ENCODE data around the gene FKBP8.

Gene FKBP8

DNA sequence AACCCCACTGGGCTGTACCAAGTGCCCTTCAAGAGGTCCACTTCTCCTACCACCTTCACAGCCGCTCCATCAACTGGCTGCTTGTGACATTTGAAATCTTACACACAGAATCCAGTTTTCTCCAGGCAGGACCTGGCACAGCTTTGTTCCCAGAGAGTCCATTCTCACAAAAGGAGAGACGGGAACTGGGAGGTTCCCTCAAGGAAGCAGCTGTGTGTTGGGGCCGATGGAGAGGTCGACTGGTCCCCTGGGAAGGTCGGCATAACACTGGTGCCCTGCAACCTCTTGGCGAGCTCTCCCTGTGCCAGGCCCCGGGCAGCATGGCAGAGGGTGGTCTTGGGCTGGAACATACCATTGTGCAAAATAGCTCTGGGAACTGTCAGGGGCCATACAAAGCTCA lies 43.0 kb downstream of the FKBP8 start:
- Histone ChIP-seq H3K27ac (peak overlapping the region; percentile 98), H3K36me3 (peaks cover 4% of the 10 kb centered on the region), H3K9me3 (no peaks in the 10 kb centered on the region), H3K4me1 (ENCODE audit: control insufficient read depth in 1 of 2, insufficient read depth in 1 of 2, low read depth in 1 of 2, low read length in 1 of 2) (peaks cover 94 to 98% of the 10 kb centered on the region in 2 experiments), H3K27me3 (no peaks in the 10 kb centered on the region), H3K4me3 (ENCODE audit: low read depth in 1 of 2, low read length in 1 of 2) (no peak overlapping the region)
- TF ChIP-seq, protein P1, sequence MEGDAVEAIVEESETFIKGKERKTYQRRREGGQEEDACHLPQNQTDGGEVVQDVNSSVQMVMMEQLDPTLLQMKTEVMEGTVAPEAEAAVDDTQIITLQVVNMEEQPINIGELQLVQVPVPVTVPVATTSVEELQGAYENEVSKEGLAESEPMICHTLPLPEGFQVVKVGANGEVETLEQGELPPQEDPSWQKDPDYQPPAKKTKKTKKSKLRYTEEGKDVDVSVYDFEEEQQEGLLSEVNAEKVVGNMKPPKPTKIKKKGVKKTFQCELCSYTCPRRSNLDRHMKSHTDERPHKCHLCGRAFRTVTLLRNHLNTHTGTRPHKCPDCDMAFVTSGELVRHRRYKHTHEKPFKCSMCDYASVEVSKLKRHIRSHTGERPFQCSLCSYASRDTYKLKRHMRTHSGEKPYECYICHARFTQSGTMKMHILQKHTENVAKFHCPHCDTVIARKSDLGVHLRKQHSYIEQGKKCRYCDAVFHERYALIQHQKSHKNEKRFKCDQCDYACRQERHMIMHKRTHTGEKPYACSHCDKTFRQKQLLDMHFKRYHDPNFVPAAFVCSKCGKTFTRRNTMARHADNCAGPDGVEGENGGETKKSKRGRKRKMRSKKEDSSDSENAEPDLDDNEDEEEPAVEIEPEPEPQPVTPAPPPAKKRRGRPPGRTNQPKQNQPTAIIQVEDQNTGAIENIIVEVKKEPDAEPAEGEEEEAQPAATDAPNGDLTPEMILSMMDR (IDR thresholded peaks at IDR 0.05): no peak

DNA sequence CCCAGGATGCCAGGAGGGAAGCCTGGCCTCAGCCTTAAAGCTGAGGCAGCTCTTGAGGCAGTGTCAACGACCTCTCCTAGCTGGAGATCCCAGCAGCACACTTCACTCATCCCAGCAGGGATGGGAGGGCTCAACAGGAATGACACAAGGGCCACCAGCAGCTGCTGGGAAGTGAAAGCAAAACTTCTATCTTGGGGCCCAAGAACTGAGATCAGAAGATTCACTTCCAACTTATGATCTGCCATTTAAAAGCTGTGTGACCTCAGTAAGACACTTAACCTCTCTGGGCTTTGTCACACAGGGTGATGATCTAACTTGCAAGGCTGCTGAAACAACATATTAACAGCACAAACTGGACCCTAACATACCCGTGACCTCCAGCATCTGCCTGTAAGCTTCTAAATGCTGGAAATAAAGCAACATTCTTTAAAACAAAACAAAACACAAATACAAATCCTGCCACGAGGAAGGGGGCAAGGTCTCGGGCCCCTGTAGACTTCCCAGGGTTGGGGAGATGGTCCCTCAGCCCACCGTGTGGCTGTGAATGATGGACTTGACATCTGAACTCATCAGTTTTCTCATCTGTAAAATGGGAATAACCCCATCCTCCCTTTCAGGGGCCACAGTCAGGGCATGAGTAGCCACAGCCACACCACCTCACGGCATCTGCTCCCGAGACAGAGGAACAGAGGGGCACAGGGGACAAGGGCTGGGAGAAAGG lies 44.2 kb downstream of the FKBP8 start:
- no peaks in the 10 kb centered on the region for H3K27me3 ChIP-seq
- H3K4me1 ChIP-seq (ENCODE audit: control insufficient read depth in 1 of 2, insufficient read depth in 1 of 2, low read depth in 1 of 2, low read length in 1 of 2): peaks cover 94 to 98% of the 10 kb centered on the region in 2 experiments
- peak overlapping the region; percentile 98 for H3K27ac ChIP-seq
- H3K9me3 ChIP-seq: no peaks in the 10 kb centered on the region
- TF ChIP-seq, protein P1 (IDR thresholded peaks at IDR 0.05): no peak
- H3K4me3 ChIP-seq (ENCODE audit: low read depth in 1 of 2, low read length in 1 of 2): peak overlapping the region in 1 of 2 experiments; percentile 4
- H3K36me3 ChIP-seq: peaks cover 4% of the 10 kb centered on the region

DNA sequence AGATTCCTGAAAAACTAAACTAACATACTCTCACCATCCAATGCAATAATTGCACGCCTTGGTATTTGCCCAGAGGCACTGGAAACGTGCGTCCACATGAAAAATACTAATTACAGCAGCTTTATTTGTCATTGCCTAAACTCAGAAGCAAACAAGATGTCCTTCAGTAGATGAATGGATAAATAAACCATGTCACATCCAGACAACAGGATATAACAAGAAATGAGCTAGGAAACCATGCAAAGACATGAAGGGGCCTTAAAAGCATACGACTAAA lies 46.5 kb downstream of the FKBP8 start:
- H3K27me3 ChIP-seq: no peaks in the 10 kb centered on the region
- H3K4me1 ChIP-seq (ENCODE audit: control insufficient read depth in 1 of 2, insufficient read depth in 1 of 2, low read depth in 1 of 2, low read length in 1 of 2): peaks cover 85 to 96% of the 10 kb centered on the region in 2 experiments
- H3K4me3 ChIP-seq (ENCODE audit: low read depth in 1 of 2, low read length in 1 of 2): peak overlapping the region; percentile 47 to 49
- peak overlapping the region; percentile 98 for H3K27ac ChIP-seq
- H3K9me3 ChIP-seq: no peaks in the 10 kb centered on the region
- TF ChIP-seq, protein P1 (IDR thresholded peaks at IDR 0.05): no peak
- H3K36me3 ChIP-seq: peaks cover 4% of the 10 kb centered on the region

DNA sequence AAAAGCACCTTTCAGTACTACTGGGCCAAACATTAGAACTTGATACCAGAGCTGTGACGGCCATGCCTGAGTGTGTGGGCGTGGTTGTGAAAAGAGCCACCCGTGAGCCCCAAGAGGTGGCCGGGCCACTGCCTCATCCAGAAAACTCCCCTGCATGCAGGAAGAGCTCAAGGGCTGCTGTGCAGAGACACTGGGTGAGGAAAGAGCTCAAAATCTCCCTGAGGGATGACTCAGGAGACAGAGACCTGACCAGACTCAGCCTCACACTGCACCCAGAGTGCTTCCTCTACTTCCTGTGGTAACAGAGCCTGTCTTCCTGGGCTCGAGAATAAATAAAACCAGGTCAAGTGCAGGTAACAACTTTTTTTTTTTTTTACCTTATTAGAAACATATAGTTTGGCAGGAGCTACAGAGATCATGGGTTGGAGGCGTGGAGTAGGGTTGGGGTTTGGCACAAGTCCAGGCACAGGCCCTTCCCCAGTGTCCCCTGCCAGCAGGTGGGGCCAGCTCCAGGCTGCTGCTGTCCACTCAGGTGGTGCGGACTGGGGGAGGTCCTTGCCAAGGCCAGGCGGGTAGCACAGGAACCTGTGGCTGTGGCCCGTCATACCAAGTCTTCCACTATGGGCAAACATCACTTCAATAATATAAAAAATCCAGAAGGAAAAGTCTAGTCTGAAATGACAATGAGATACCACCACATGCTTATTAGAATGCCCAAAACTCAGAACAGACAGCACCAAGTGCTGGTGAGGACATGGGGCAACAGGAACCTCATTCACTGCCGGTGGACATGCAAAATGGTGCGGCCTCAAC lies 47.0 kb downstream of the FKBP8 start:
- Histone ChIP-seq H3K27ac (peak overlapping the region; percentile 98), H3K27me3 (no peaks in the 10 kb centered on the region), H3K4me3 (ENCODE audit: low read depth in 1 of 2, low read length in 1 of 2) (peak overlapping the region; percentile 47 to 49), H3K36me3 (peaks cover 4% of the 10 kb centered on the region), H3K9me3 (no peaks in the 10 kb centered on the region), H3K4me1 (ENCODE audit: control insufficient read depth in 1 of 2, insufficient read depth in 1 of 2, low read depth in 1 of 2, low read length in 1 of 2) (peaks cover 80 to 94% of the 10 kb centered on the region in 2 experiments)
- TF ChIP-seq, protein P1 (IDR thresholded peaks at IDR 0.05): no peak

DNA sequence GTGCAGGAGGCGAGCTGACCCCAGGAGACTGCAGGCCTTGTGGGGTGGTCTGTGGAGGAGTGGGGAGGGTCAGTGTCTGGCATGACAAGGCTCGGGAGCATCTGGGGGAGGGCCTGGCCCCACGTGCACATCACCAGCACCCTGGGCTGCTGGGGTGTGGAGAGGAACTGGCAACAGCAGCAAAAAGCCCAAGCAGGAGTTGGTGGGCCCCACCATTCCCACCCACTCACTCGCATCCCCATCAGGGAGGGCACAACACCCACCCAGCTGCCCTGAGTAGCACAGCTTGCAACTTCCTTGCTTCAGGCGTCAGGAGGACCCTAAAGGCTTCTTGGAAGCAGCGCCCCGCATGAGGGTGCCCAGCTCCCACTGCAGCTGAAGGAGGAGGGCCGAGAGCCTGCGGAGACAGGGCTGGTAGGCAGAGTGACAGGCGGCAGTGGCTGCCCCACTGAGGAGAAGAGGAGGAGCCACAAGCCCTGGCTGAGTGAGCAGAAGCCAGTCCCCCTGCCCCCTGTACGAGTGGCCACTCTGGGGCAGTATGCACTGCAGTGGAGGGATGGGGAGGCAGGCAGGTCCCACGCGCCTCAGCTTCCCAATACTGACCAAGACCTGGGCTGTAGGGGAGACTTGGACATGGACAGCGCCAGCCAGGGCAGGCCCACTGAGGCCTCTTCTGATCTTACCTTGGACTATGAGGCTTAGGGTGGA lies 48.0 kb downstream of the FKBP8 start:
- Histone ChIP-seq H3K27ac (peak overlapping the region; percentile 98), H3K9me3 (no peaks in the 10 kb centered on the region), H3K36me3 (no peaks in the 10 kb centered on the region), H3K4me3 (ENCODE audit: low read depth in 1 of 2, low read length in 1 of 2) (peak overlapping the region; percentile 47 to 49), H3K4me1 (ENCODE audit: control insufficient read depth in 1 of 2, insufficient read depth in 1 of 2, low read depth in 1 of 2, low read length in 1 of 2) (peaks cover 75 to 91% of the 10 kb centered on the region in 2 experiments), H3K27me3 (no peaks in the 10 kb centered on the region)
- TF ChIP-seq, protein P1 (IDR thresholded peaks at IDR 0.05): no peak
